H1 (cell line): Measurements from ENCODE around the gene CELSR1. TPM values are rescaled to one million over a fixed set of nuclear protein-coding genes. Genes with fewer than 3 reads are reported as not detected.

Experiments
- CTCF ChIA-PET: fragments of 300-600 bp; sonication (Branson Sonifier 250); formaldehyde crosslinking; loops from one replicate; lab custom pipeline; 2021; ENCODE audit not compliant: partially characterized antibody; lab: Charles Lee
- POLR2A ChIA-PET: fragments of 300-600 bp; sonication (Branson Sonifier 250); formaldehyde crosslinking; loops from one replicate; lab custom pipeline; 2021; ENCODE audit warnings: inconsistent platforms; ENCODE audit not compliant: partially characterized antibody; lab: Charles Lee
- DNase-seq, 2 experiments: peaks; one replicate each; pipeline versions ENCODE4 v3.0.0 to v3.0.0-alpha.2; 2010 to 2022; ENCODE audit warnings: low spot score in 2 of 2, low read depth in 1 of 2, mixed read lengths in 1 of 2
- FAIRE-seq: peaks from 2 replicates; lab custom pipeline; 2011; peaks lifted over from hg19 to GRCh38; lab: Jason Lieb, UNC
- H2AFZ ChIP-seq: 2 replicates; pipeline ENCODE4 v1.8.1; 2012; ENCODE audit warnings: low read length, inconsistent platforms
- H2AK5ac ChIP-seq: 2 replicates; pipeline ENCODE4 v1.6.1; 2013; ENCODE audit warnings: low read depth, low read length
- H2BK120ac ChIP-seq: replicated peaks from 2 replicates; pipeline ENCODE3; 2013; ENCODE audit warnings: low read depth, low read length, inconsistent platforms
- H2BK12ac ChIP-seq: 2 replicates; pipeline ENCODE4 v1.6.1; 2013; ENCODE audit warnings: low read depth, low read length
- H2BK15ac ChIP-seq: 2 replicates; pipeline ENCODE4 v1.6.1; 2013; ENCODE audit warnings: low read length
- H2BK20ac ChIP-seq: 2 replicates; pipeline ENCODE4 v1.6.1; 2013; ENCODE audit warnings: low read length
- H2BK5ac ChIP-seq: 2 replicates; pipeline ENCODE4 v1.6.1; 2013; ENCODE audit warnings: low read depth, low read length
- H3K14ac ChIP-seq: 2 replicates; pipeline ENCODE4 v1.6.1; 2013; ENCODE audit warnings: inconsistent platforms; ENCODE audit not compliant: insufficient read length
- H3K18ac ChIP-seq: 2 replicates; pipeline ENCODE4 v1.6.1; 2013; ENCODE audit warnings: low read length; ENCODE audit errors: extremely low read depth
- H3K23ac ChIP-seq: 2 replicates; pipeline ENCODE4 v1.6.1; 2013; ENCODE audit warnings: inconsistent platforms; ENCODE audit not compliant: insufficient read length
- H3K23me2 ChIP-seq: 2 replicates; pipeline ENCODE4 v1.6.1; 2013; ENCODE audit warnings: low read depth, low read length
- H3K27ac ChIP-seq: 2 replicates; pipeline ENCODE4 v1.6.1; 2011; ENCODE audit warnings: low read depth, low read length, inconsistent platforms
- H3K27me3 ChIP-seq, 4 experiments: replicated peaks in 1 of 4; 1 replicate in 1 of 4; 2 replicates in 3 of 4; pipeline versions ENCODE4 v1.6.1 to v1.8.1; 2011 to 2013; ENCODE audit warnings: low read length in 3 of 4, mild to moderate bottlenecking in 3 of 4, inconsistent platforms in 2 of 4, mixed read lengths in 2 of 4, moderate library complexity in 1 of 4; ENCODE audit not compliant: control insufficient read depth in 3 of 4, insufficient read depth in 3 of 4; ENCODE audit errors: extremely low read depth in 1 of 4
- H3K36me3 ChIP-seq, 4 experiments: 2 replicates each; pipeline versions ENCODE4 v1.6.1 to v1.8.1; 2011 to 2013; ENCODE audit warnings: mild to moderate bottlenecking in 4 of 4, low read length in 3 of 4, moderate library complexity in 2 of 4, control low read depth in 1 of 4, inconsistent platforms in 1 of 4; ENCODE audit not compliant: insufficient read depth in 4 of 4, control insufficient read depth in 2 of 4
- H3K4ac ChIP-seq: replicated peaks from 2 replicates; pipeline ENCODE3; 2013; ENCODE audit warnings: low read length, low read depth, mixed read lengths, inconsistent platforms; ENCODE audit not compliant: insufficient read length
- H3K4me1 ChIP-seq, 4 experiments: replicated peaks in 1 of 4; 1 replicate in 1 of 4; 2 replicates in 3 of 4; pipeline versions ENCODE4 v1.6.1 to v1.8.1; 2011 to 2013; ENCODE audit warnings: low read length in 3 of 4, inconsistent platforms in 2 of 4, mixed read lengths in 1 of 4; ENCODE audit not compliant: insufficient read depth in 4 of 4, control insufficient read depth in 3 of 4
- H3K4me2 ChIP-seq, 2 experiments: 2 replicates each; pipeline versions ENCODE4 v1.6.1 to v1.8.1; 2011 to 2013; ENCODE audit warnings: low read depth in 2 of 2, low read length in 2 of 2, control low read depth in 1 of 2, inconsistent platforms in 1 of 2, mild to moderate bottlenecking in 1 of 2; ENCODE audit not compliant: insufficient read depth in 1 of 2
- H3K4me3 ChIP-seq, 4 experiments: fragments of 200-600, 300-600 bp in 1 of 4; sonication (generic), shearing (Covaris generic), sonication (Bioruptor Twin) in 1 of 4; 2 replicates each; pipeline versions ENCODE4 v1.5.1 to v1.8.1; 2011 to 2016; ENCODE audit warnings: low read length in 4 of 4, low read depth in 3 of 4, control low read depth in 2 of 4, inconsistent platforms in 2 of 4, mild to moderate bottlenecking in 2 of 4, mixed read lengths in 1 of 4, moderate library complexity in 1 of 4; ENCODE audit not compliant: insufficient read depth in 2 of 4; ENCODE audit errors: extremely low read depth in 1 of 4
- H3K56ac ChIP-seq: replicated peaks from 2 replicates; pipeline ENCODE3; 2013; ENCODE audit warnings: low read depth, mild to moderate bottlenecking, mixed read lengths, low read length, inconsistent platforms; ENCODE audit not compliant: insufficient read length
- H3K79me1 ChIP-seq: 2 replicates; pipeline ENCODE4 v1.6.1; 2013; ENCODE audit warnings: low read depth, low read length, control low read depth
- H3K79me2 ChIP-seq, 2 experiments: 2 replicates each; pipeline versions ENCODE4 v1.6.1 to v1.8.1; 2012 to 2013; ENCODE audit warnings: low read length in 2 of 2, mild to moderate bottlenecking in 2 of 2, inconsistent platforms in 1 of 2; ENCODE audit not compliant: insufficient read depth in 2 of 2, control insufficient read depth in 1 of 2
- H3K9ac ChIP-seq, 4 experiments: replicated peaks in 1 of 4; 1 replicate in 1 of 4; 2 replicates in 3 of 4; pipeline versions ENCODE4 v1.6.1 to v1.8.1; 2011 to 2013; ENCODE audit warnings: low read depth in 3 of 4, low read length in 3 of 4, control low read depth in 2 of 4, mild to moderate bottlenecking in 2 of 4, moderate library complexity in 2 of 4, inconsistent platforms in 1 of 4; ENCODE audit errors: extremely low read depth in 1 of 4
- H3K9me3 ChIP-seq, 2 experiments: 2 replicates each; pipeline versions ENCODE4 v1.6.1 to v1.8.1; 2012 to 2013; ENCODE audit warnings: mild to moderate bottlenecking in 2 of 2, moderate library complexity in 2 of 2, control low read depth in 1 of 2, inconsistent platforms in 1 of 2, low read depth in 1 of 2, low read length in 1 of 2, mixed read lengths in 1 of 2; ENCODE audit not compliant: insufficient read depth in 2 of 2
- H4K20me1 ChIP-seq, 2 experiments: replicated peaks in 1 of 2; 2 replicates each; pipeline versions ENCODE3 to v1.8.1; 2011 to 2013; ENCODE audit warnings: inconsistent platforms in 2 of 2, low read length in 2 of 2, mild to moderate bottlenecking in 1 of 2; ENCODE audit not compliant: insufficient read depth in 2 of 2, control insufficient read depth in 1 of 2
- H4K5ac ChIP-seq: 2 replicates; pipeline ENCODE4 v1.6.1; 2013; ENCODE audit warnings: low read length, low read depth, mixed read lengths, inconsistent platforms; ENCODE audit not compliant: insufficient read length
- H4K8ac ChIP-seq: 2 replicates; pipeline ENCODE4 v1.8.0; 2013; ENCODE audit warnings: mild to moderate bottlenecking, moderate library complexity, low read length, inconsistent platforms; ENCODE audit not compliant: insufficient read depth; ENCODE audit errors: extremely low read depth
- H4K91ac ChIP-seq: replicated peaks from 2 replicates; pipeline ENCODE3; 2013; ENCODE audit warnings: low read length, mixed read lengths, inconsistent platforms; ENCODE audit not compliant: insufficient read length
- CTBP2 ChIP-seq: IDR thresholded peaks from 2 replicates; pipeline ENCODE4 v1.7.0; 2011; ENCODE audit warnings: borderline replicate concordance, mild to moderate bottlenecking, moderate library complexity, mixed read lengths, low read length; ENCODE audit not compliant: insufficient read depth, insufficient read length
- HDAC2 ChIP-seq, 2 experiments: fragments of 300-600 bp in 1 of 2; sonication (generic) in 1 of 2; IDR thresholded peaks; 2 replicates each; pipeline ENCODE4 v1.6.1; 2011 to 2012; ENCODE audit warnings: low read depth in 2 of 2, low read length in 2 of 2, mild to moderate bottlenecking in 2 of 2, moderate library complexity in 2 of 2, borderline replicate concordance in 1 of 2, inconsistent platforms in 1 of 2
- JUN ChIP-seq: IDR thresholded peaks from 2 replicates; pipeline ENCODE4 v1.6.1; 2011; ENCODE audit warnings: low read depth, mild to moderate bottlenecking, improper control_type of control experiment, low read length
- KDM5A ChIP-seq: fragments of 200-600 bp; IDR thresholded peaks from 2 replicates; pipeline ENCODE4 v1.7.1; 2012; ENCODE audit warnings: mild to moderate bottlenecking, low read length, inconsistent platforms, mixed read lengths
- MAX ChIP-seq: IDR thresholded peaks from 2 replicates; pipeline ENCODE4 v1.6.1; 2012; ENCODE audit warnings: inconsistent platforms
- NRF1 ChIP-seq: IDR thresholded peaks from 2 replicates; pipeline ENCODE4 v1.6.1; 2011; ENCODE audit warnings: mild to moderate bottlenecking, low read depth, low read length, improper control_type of control experiment
- RBBP5 ChIP-seq: IDR thresholded peaks from 2 replicates; pipeline ENCODE4 v1.7.1; 2012; ENCODE audit warnings: low read depth, mild to moderate bottlenecking, inconsistent platforms, low read length, moderate library complexity, borderline replicate concordance
- SIX5 ChIP-seq: IDR thresholded peaks from 2 replicates; pipeline ENCODE4 v1.6.1; 2011; ENCODE audit warnings: mild to moderate bottlenecking, low read depth, low read length
- SP1 ChIP-seq: IDR thresholded peaks from 2 replicates; pipeline ENCODE4 v1.6.1; 2011; ENCODE audit warnings: low read depth, low read length
- SUZ12 ChIP-seq: fragments of 200-600 bp; sonication (generic); IDR thresholded peaks from 2 replicates; pipeline ENCODE4 v1.6.1; 2012; ENCODE audit warnings: mild to moderate bottlenecking, inconsistent platforms, low read length, moderate library complexity, mixed read lengths
- TBP ChIP-seq: IDR thresholded peaks from 2 replicates; pipeline ENCODE4 v1.6.1; 2011; ENCODE audit warnings: low read depth, low read length, improper control_type of control experiment
- TCF12 ChIP-seq: IDR thresholded peaks from 2 replicates; pipeline ENCODE4 v1.6.1; 2011; ENCODE audit warnings: low read depth, mild to moderate bottlenecking, low read length
- WGBS, 2 experiments: shearing (Covaris generic) in 1 of 2; methylation state at CpG; one replicate each; pipeline versions ENCODE4 v1.1.6 to v1.1.7; 2013 to 2015; ENCODE audit warnings: low lambda C conversion rate in 2 of 2, mixed read lengths in 2 of 2, inconsistent platforms in 1 of 2, low coverage in 1 of 2, missing lambda C conversion rate in 1 of 2; ENCODE audit not compliant: insufficient replicate concordance in 2 of 2, insufficient coverage in 1 of 2, insufficient read length in 1 of 2; ENCODE audit errors: extremely low coverage in 1 of 2, missing lambda C conversion rate in 1 of 2; 5-methylcytosine and 5-hydroxymethylcytosine counted together
- polyA plus RNA-seq, 7 experiments: library from polyadenylated mRNA; depleted of rRNA in 3 of 7; stranded (reverse) in 5 of 7; unstranded in 2 of 7; fragments of >200 nt in 5 of 7; fragments of 200-250 nt in 2 of 7; gene quantifications; 1 replicate in 5 of 7; 2 replicates in 1 of 7; 4 replicates in 1 of 7; pipeline versions ENCODE4 v1.2.1 to v1.2.3, GENCODE V29; 2011 to 2013; ENCODE audit warnings: missing spikeins in 2 of 7, mixed read lengths in 2 of 7
- total RNA-seq: library from RNA; stranded (reverse); fragmentation: NEBNext Ultra II Directional; extraction: Animal tissue kit (Norgen Biotek cat#: 25700); gene quantifications from 2 replicates; pipeline ENCODE4 v1.2.1, GENCODE V29; 2021

Gene CELSR1
- total and polyA plus RNA-seq, 2 of the 8 experiments (the other 6 are each of a cell fraction or from before 2014, with no cell fraction given): 9.0 to 12.4 TPM

- Histone ChIP-seq H4K5ac (no peak overlapping the region), H3K36me3 (peaks cover 0 to 12% (median 6%) of the 10 kb centered on the region in 4 experiments; a peak in 4 of 8 replicates), H4K8ac (no peak overlapping the region), H2BK12ac (no peak overlapping the region), H3K4ac (no peak overlapping the region), H2BK20ac (no peak overlapping the region), H3K9ac (no peak overlapping the region), H3K56ac (no peak overlapping the region), H3K27ac (no peak overlapping the region), H4K91ac (no peak overlapping the region), H3K27me3 (no peaks in the 10 kb centered on the region), H2AFZ (no peak overlapping the region), H3K9me3 (no peaks in the 10 kb centered on the region; a peak in 1 of 4 replicates), H3K4me2 (no peak overlapping the region), H3K18ac (no peak overlapping the region), H4K20me1 (peaks cover 0 to 3% of the 10 kb centered on the region in 2 experiments), H3K79me2 (no peaks in the 10 kb centered on the region), H3K79me1 (no peaks in the 10 kb centered on the region), H2BK120ac (no peak overlapping the region), H3K4me1 (no peaks in the 10 kb centered on the region), H2BK15ac (no peak overlapping the region), H3K14ac (no peak overlapping the region), H2AK5ac (no peak overlapping the region), H3K23me2 (no peaks in the 10 kb centered on the region), H2BK5ac (no peak overlapping the region), H3K23ac (no peak overlapping the region), H3K4me3 (no peak overlapping the region)
- TF ChIP-seq CTBP2 (no peak), TCF12 (no peak), TBP (no peak), RBBP5 (no peak), HDAC2 (IDR thresholded peaks at IDR 0.05; ENCODE audit: borderline replicate concordance in 1 of 2, low read depth in 2 of 2, low read length in 2 of 2) (no peak), JUN (no peak), MAX (no peak), KDM5A (no peak), SUZ12 (no peak), SP1 (no peak), NRF1 (no peak), SIX5 (no peak)
- ChIA-PET POLR2A (interaction anchor here (0.6 to 1.4 kb wide), 2 partner anchors 21 to 185 kb away, joined by 4 to 5 read pairs; no protein-coding TSS in a partner anchor), CTCF (interaction anchor here (0.6 kb wide), 1 partner anchor 203 kb away, joined by 4 read pairs; no protein-coding TSS in a partner anchor)
- WGBS, 2 experiments: 92% methylated on average over 10 of the region's 10 CpGs; no CpG with 5 or more reads in 1 of the 2 experiments
- FAIRE-seq (no peak), DNase-seq (no peak)
Measured at GRCh38 chr22:46360891-46361290, 176.5 kb downstream of the CELSR1 start.
